GM08714 (cell line): ENCODE data around the gene NKAIN1.

ENCODE experiments used
- H3K4me3 ChIP-seq: fragments of 200-500 bp; sonication (Bioruptor generic); 2 replicates; pipeline ENCODE4 v1.5.1; 2014; ENCODE audit warnings: mild to moderate bottlenecking, low read length, inconsistent platforms
- ZNF274 ChIP-seq: IDR thresholded peaks from 2 replicates; pipeline ENCODE4 v1.6.1; 2012; ENCODE audit warnings: mild to moderate bottlenecking, low read depth, low read length

Gene NKAIN1

GRCh38 chr1:31244326-31244725 lies 4.6 kb upstream of the NKAIN1 start:
- TF ChIP-seq ZNF274 = no peak
- no peak overlapping the region for H3K4me3 ChIP-seq

- no peak for TF ChIP-seq ZNF274
Measured at GRCh38 chr1:31243501-31244286, 4.0 kb upstream of the NKAIN1 start.

DNA sequence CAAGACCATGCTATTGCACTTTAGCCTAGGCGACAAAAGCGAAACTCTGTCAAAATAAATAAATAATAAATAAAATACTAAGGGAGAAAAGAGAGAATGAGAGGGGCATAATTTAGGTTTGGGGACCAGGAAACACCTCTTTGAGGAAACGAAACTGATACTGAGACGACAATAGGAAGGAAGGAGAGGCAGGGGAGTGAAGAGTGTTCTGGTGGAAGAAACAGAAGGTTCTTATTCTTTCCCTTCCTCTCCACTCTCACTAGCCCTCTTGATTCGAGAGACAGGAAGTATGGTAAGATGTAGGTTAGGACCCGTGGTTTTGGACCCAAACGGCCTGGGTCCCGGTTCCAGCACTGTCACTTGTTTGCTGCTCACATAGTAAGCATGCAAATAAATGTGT lies 1.6 kb upstream of the NKAIN1 start:
- no peak overlapping the region for H3K4me3 ChIP-seq
- TF ChIP-seq ZNF274 = no peak

More at GRCh38 chr1:31243501-31244286, 4.0 kb upstream of the NKAIN1 start:
- no peak overlapping the region for H3K4me3 ChIP-seq

DNA sequence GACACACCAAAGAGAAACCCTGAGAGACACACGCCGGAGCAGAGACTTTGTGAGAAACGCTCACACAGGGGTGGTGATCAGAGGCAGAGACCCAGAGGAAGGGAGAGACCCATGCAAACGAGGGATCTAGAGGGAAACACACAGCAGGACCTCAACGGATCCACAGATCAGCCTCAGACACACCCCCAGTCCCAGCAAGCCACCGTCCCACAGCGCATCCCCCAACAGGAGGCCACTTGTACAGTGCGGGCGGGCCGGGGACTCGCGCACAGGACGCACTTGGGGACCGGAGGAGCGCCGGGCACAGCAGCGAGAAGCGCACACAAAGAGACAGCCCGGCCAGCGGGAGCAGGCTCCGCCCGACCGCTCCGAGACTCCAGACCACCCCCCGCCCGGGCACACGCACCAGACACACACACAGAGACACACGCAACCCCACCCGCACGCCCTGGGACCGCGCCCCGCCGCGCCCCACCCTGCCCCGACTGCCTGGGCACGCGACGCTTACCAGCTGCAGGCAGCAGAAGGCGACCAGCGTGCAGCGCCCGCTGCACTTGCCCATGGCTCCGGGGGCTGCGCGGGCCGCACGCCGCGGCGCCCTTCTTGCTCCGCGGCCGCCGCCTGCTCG lies 587 bp downstream of the NKAIN1 start:
- no peak overlapping the region for H3K4me3 ChIP-seq
- TF ChIP-seq ZNF274 = no peak

DNA sequence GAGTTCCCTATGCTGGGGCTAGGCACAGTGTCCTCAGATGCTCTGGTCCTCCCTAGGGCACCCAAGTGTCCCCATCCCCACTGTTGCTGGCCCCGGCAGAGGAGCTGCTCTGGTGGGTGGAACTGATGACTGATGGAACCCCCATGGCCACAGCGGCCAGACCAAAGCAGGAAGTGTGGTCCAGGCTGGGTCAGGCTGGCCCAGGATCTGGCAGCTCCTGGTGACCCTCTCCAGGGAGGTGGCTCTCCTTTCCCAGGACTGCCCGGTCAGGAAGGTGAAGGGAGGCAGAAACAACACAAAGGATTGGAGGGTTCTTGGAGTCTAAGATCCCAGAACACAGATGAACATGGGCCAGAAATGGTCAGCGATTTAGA lies 1.1 kb downstream of the NKAIN1 start:
- TF ChIP-seq ZNF274 = no peak
- H3K4me3 ChIP-seq = no peak overlapping the region

DNA sequence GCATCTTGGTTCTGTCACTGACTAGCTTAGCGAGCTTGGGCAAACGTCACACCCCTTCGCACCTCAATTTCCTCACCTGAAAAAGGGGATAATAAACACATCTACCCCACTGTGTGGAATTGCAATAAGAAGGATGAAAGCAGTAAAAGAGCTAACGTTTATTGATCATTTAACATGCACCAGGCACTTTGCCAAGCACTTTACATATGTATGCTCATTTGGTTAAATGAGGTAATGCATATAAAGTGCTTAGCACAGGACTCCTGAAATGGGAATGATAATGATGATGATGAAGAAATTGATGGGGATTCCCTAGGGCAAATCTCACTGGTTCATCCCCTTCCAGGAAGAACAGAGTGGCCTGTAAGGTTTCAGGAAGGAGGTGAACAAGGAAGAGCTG lies 4.8 kb downstream of the NKAIN1 start:
- no peak overlapping the region for H3K4me3 ChIP-seq
- TF ChIP-seq ZNF274 = no peak

GRCh38 chr1:31234123-31234708 lies 5.5 kb downstream of the NKAIN1 start:
- no peak overlapping the region for H3K4me3 ChIP-seq
- no peak for TF ChIP-seq ZNF274

GRCh38 chr1:31232689-31233088 lies 7.0 kb downstream of the NKAIN1 start:
- no peak overlapping the region for H3K4me3 ChIP-seq
- no peak for TF ChIP-seq ZNF274

DNA sequence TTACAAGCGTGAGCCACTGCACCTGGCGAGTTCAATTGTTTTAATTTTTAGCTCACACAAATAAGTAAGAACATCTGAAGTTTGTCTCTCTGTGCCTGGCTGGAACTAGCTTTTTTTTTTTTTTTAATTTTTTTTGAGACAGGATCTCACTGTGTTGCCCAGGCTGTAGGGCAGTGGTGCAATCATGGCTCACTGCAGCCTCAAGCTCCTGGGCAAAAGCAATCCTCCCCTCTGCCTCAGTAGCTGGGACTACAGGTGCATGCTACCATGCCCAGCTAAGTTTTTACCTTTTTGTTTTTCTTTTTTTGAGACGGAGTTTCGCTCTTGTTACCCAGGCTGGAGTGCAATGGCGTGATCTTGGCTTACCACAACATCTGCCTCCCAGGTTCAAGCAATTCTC lies 7.9 kb downstream of the NKAIN1 start:
- TF ChIP-seq ZNF274 = no peak
- H3K4me3 ChIP-seq = no peak overlapping the region

DNA sequence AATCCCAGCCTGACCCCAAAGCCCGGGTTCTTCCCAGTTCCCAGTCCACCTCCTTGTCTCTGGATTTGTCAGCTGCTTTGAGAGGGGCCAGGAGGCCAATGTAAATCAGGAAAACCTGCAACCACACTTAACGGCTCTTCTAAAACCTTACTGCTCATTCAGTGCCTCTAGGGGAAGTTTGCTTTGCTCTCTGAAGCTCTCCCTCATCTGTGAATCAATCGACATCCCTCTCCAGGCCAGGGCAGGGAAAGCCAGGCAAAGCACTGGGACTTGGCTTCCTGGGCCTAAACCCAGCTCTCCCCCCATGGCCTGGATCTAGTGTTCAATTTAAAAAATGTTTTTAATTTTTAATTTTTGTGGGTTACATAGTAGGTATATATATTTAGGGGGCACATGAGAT lies 9.3 kb downstream of the NKAIN1 start:
- H3K4me3 ChIP-seq = no peak overlapping the region
- TF ChIP-seq ZNF274 = no peak

GRCh38 chr1:31228986-31229385 lies 10.7 kb downstream of the NKAIN1 start:
- no peak for TF ChIP-seq ZNF274
- H3K4me3 ChIP-seq = no peak overlapping the region

GRCh38 chr1:31227891-31228568 lies 11.7 kb downstream of the NKAIN1 start:
- no peak overlapping the region for H3K4me3 ChIP-seq
- TF ChIP-seq ZNF274 = no peak

DNA sequence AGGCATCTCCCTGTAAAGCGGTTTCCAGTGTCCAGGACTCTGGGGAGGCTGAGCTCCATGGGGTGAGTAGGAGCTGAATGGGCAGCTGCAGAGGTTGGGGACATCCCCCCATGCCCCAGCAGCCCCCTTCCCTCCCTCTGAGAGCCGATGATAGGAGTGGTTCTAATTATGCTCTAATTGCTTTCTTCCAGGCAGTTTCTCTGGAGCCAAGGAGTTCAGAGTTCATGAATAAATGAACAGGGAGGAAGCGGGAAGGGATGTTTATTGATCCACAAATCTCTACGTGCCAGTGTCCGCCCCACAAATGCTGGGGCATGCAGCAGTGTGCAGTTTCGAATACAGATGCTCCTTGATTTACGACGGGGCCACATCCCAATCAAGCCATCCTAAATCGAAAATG lies 15.6 kb downstream of the NKAIN1 start:
- no peak for TF ChIP-seq ZNF274
- no peak overlapping the region for H3K4me3 ChIP-seq

DNA sequence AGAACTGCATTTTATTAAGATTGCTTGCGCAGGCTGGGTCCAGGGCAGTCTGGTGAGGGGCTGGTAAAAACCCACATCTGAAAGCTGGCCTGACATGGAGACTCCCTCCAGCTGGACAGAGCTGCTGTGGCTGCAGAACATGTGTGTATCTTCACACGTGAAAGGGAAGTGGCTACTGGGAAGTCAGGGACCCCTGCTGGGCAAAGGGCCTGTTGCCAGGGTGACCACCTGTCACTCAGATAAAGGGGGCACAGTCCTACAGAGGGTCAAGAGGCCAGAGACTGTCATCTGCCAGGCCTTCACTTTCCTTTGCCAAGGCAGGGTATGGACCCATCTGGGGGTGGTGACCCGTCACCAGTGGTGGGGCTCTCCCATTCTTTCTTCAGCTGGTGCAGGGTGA lies 17.5 kb downstream of the NKAIN1 start:
- no peak overlapping the region for H3K4me3 ChIP-seq
- TF ChIP-seq ZNF274 = no peak

- H3K4me3 ChIP-seq = no peak overlapping the region
- no peak for TF ChIP-seq ZNF274
Measured at GRCh38 chr1:31221072-31221471, 18.6 kb downstream of the NKAIN1 start.
